HFFc6 (cell line): ENCODE data around the gene NUDT14. TPM values are rescaled to one million over a fixed set of nuclear protein-coding genes. Genes with fewer than 3 reads are reported as not detected.

ENCODE experiments used
- DNase-seq: peaks from one replicate; pipeline ENCODE4 v3.0.0-alpha.2; 2018
- H3K27ac Mint-ChIP-seq: 2 replicates; pipeline ENCODE4 v1.8.0; 2020; ENCODE audit warnings: mild to moderate bottlenecking, mixed read lengths
- H3K27me3 Mint-ChIP-seq: 2 replicates; pipeline ENCODE4 v1.8.0; 2021; ENCODE audit warnings: mild to moderate bottlenecking, moderate library complexity, mixed read lengths; ENCODE audit not compliant: insufficient read depth
- H3K36me3 Mint-ChIP-seq: 2 replicates; pipeline ENCODE4 v1.8.0; 2021; ENCODE audit warnings: low read depth, mixed read lengths
- H3K4me1 Mint-ChIP-seq: 2 replicates; pipeline ENCODE4 v1.8.0; 2020; ENCODE audit warnings: low read depth, mixed read lengths
- H3K4me3 Mint-ChIP-seq: 2 replicates; pipeline ENCODE4 v1.8.0; 2020; ENCODE audit warnings: mild to moderate bottlenecking, moderate library complexity, mixed read lengths
- H3K9me3 Mint-ChIP-seq: 2 replicates; pipeline ENCODE4 v1.8.0; 2020; ENCODE audit warnings: mild to moderate bottlenecking, mixed read lengths
- CTCF ChIP-seq: fragments of 200-600 bp; sonication (generic); IDR thresholded peaks from 2 replicates; pipeline ENCODE4 v1.5.0; 2021; ENCODE audit warnings: antibody characterized with exemption, mild to moderate bottlenecking
- total RNA-seq, 6 experiments: library from RNA; stranded (reverse); fragmentation: NEBNext Ultra II Directional; extraction: Animal tissue kit (Norgen Biotek cat#: 25700); gene quantifications; 2 replicates in 1 of 6; 3 replicates in 5 of 6; pipeline ENCODE4 v1.2.3, GENCODE V29; 2021

NUDT14 gene
- total RNA-seq, 6 experiments from 2014 or later = 9.8 to 13.3 (median 11.0) TPM

DNA sequence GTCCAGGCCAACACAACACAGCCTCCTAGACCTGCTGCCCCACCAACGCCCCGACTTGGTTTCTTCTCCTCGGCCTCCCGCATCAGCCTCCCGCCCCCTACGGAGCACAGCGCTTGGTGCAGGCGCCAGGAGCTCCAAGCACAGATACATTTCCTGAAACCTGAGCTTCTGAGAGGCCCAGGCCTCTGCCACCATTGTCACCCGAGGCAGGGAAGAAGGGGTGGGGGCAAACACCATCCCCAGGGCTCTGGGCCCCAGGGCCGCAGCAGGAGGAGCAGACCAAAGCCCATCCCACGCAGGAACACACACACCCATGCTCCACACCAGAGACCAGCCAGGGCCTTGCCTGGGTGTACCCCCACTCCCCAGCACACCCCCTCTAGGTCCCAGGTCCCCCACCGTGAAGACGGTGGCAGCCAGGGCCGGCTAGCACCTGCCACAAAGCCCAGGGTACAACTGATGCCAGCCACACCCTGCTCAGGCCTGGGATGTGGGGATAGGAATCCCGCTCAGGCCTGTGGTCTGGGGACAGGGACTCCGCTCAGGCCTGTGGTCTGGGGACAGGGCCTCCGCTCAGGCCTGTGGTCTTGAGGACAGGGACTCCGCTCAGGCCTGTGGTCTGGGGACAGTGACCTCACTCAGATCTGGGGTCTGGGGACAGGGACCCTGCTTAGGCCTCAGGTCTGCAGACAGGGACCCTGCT is 17.9 kb downstream of the NUDT14 start:
- Mint-ChIP-seq H3K9me3 (no peaks in the 10 kb centered on the region), H3K4me1 (no peaks in the 10 kb centered on the region), H3K36me3 (no peaks in the 10 kb centered on the region), H3K4me3 (no peak overlapping the region), H3K27ac (no peak overlapping the region), H3K27me3 (peaks cover 14% of the 10 kb centered on the region)
- TF ChIP-seq CTCF = no peak
- DNase-seq = no peak

DNA sequence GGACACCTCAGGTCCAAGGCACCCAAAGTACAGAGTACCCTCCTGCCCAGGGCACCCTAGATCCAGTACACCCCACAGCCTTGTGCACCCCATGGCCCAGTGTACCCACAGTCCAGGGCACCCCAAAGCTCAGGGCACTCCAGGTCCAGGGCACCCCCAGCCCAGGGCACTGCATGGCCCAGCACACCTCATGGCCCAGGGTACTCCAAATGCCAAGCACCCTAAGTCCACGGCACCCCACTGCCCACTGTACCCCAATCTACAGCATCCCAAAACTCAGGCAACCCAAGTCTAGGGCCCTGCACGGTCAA is 18.5 kb downstream of the NUDT14 start:
- Mint-ChIP-seq H3K4me3 (no peak overlapping the region), H3K27ac (no peak overlapping the region), H3K9me3 (no peaks in the 10 kb centered on the region), H3K4me1 (no peaks in the 10 kb centered on the region), H3K36me3 (no peaks in the 10 kb centered on the region), H3K27me3 (peaks cover 14% of the 10 kb centered on the region)
- TF ChIP-seq CTCF = no peak
- DNase-seq = no peak

GRCh38 chr14:105161964-105162668 is 19.0 kb downstream of the NUDT14 start:
- H3K36me3 Mint-ChIP-seq = no peaks in the 10 kb centered on the region
- H3K4me1 Mint-ChIP-seq = no peaks in the 10 kb centered on the region
- no peaks in the 10 kb centered on the region for H3K9me3 Mint-ChIP-seq
- H3K4me3 Mint-ChIP-seq = no peak overlapping the region
- peaks cover 18% of the 10 kb centered on the region for H3K27me3 Mint-ChIP-seq
- DNase-seq = no peak
- H3K27ac Mint-ChIP-seq = no peak overlapping the region
- TF ChIP-seq CTCF = no peak

GRCh38 chr14:105161309-105161708 is 19.8 kb downstream of the NUDT14 start:
- DNase-seq = no peak
- H3K9me3 Mint-ChIP-seq = no peaks in the 10 kb centered on the region
- TF ChIP-seq CTCF = no peak
- no peak overlapping the region for H3K4me3 Mint-ChIP-seq
- H3K27me3 Mint-ChIP-seq = peaks cover 16% of the 10 kb centered on the region
- no peaks in the 10 kb centered on the region for H3K36me3 Mint-ChIP-seq
- H3K27ac Mint-ChIP-seq = no peak overlapping the region
- no peaks in the 10 kb centered on the region for H3K4me1 Mint-ChIP-seq

DNA sequence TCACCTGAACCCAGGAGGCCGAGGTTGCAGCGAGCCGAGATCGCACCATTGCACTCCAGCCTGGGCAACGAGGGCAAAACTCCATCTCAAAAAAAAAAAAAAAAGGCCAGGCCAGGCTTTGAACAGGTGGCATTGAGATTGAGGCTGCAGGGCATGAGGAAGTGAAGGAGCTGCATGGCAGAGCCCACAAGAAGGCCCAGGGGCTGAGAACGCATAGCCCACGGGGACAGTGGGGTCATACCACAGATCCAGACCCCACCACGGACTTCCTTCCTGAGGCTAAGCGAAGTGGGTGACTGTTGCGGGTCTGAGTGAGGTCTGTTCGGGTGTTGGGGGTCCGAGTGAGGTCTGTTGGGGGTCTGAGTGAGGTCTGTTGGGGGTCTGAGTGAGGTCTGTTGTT is 20.3 kb downstream of the NUDT14 start:
- H3K27me3 Mint-ChIP-seq = peaks cover 16% of the 10 kb centered on the region
- no peaks in the 10 kb centered on the region for H3K4me1 Mint-ChIP-seq
- no peak overlapping the region for H3K4me3 Mint-ChIP-seq
- no peaks in the 10 kb centered on the region for H3K9me3 Mint-ChIP-seq
- no peak overlapping the region for H3K27ac Mint-ChIP-seq
- TF ChIP-seq CTCF = no peak
- no peaks in the 10 kb centered on the region for H3K36me3 Mint-ChIP-seq
- no peak for DNase-seq
